Mucosa of rectum (tissue), 2 donors: ENCODE data around the gene CHRD.

Source experiments
- H3K27ac ChIP-seq, 2 donors: one replicate each; pipeline ENCODE4 v1.7.0; 2013; ENCODE audit warnings: inconsistent platforms in 2 of 2, low read depth in 2 of 2, low read length in 2 of 2
- H3K27me3 ChIP-seq, 2 donors: one replicate each; pipeline ENCODE4 v1.7.0; 2013; ENCODE audit warnings: low read length in 2 of 2; ENCODE audit not compliant: control insufficient read depth in 2 of 2, insufficient read depth in 2 of 2
- H3K36me3 ChIP-seq, 2 donors: one replicate each; pipeline ENCODE4 v1.7.0; 2013; ENCODE audit warnings: low read length in 2 of 2; ENCODE audit not compliant: control insufficient read depth in 2 of 2, insufficient read depth in 2 of 2
- H3K4me1 ChIP-seq, 2 donors: one replicate each; pipeline ENCODE4 v1.7.0; 2013; ENCODE audit warnings: low read length in 2 of 2, mild to moderate bottlenecking in 1 of 2; ENCODE audit not compliant: control insufficient read depth in 2 of 2, insufficient read depth in 2 of 2
- H3K4me3 ChIP-seq, 2 donors: one replicate each; pipeline ENCODE4 v1.7.0; 2013; ENCODE audit warnings: low read length in 2 of 2
- H3K9ac ChIP-seq, 2 donors: one replicate each; pipeline ENCODE4 v1.7.0; 2013; ENCODE audit warnings: low read length in 2 of 2, low read depth in 1 of 2, mild to moderate bottlenecking in 1 of 2
- H3K9me3 ChIP-seq, 2 donors: one replicate each; pipeline ENCODE4 v1.7.0; 2013; ENCODE audit warnings: low read length in 2 of 2; ENCODE audit not compliant: control insufficient read depth in 2 of 2
- donor health status: healthy.
- donor health status: Normal muscosa, but diverticular disease.

Gene CHRD

DNA sequence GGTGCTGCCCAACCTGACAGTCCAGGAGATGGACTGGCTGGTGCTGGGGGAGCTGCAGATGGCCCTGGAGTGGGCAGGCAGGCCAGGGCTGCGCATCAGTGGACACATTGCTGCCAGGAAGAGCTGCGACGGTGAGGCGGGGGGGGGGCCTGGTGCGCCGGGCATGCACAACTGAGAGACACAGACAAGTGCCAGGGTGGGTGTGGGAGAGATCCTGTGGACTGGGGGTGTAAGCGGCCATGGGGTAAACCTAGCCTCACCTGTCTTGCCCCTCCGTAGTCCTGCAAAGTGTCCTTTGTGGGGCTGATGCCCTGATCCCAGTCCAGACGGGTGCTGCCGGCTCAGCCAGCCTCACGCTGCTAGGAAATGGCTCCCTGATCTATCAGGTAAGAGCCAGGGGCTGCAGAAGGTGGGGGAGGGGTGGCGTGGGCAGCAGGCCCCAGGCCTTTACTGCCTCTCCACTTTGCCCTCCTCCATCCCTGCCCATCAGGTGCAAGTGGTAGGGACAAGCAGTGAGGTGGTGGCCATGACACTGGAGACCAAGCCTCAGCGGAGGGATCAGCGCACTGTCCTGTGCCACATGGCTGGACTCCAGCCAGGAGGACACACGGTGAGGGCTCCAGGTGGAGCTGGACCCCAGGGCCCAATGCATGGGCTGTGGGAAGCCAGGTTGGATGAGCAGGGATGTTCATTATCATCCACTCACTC, 3.3 kb downstream of the CHRD start:
- no peaks in the 10 kb centered on the region for H3K9me3 ChIP-seq
- H3K27me3 ChIP-seq, result peaks cover 29 to 40% of the 10 kb centered on the region in 2 donors
- H3K36me3 ChIP-seq, result no peaks in the 10 kb centered on the region
- no peak overlapping the region for H3K9ac ChIP-seq
- H3K4me3 ChIP-seq, result no peak overlapping the region
- H3K4me1 ChIP-seq, result peaks cover 8 to 10% of the 10 kb centered on the region in 2 donors
- H3K27ac ChIP-seq, result no peak overlapping the region

DNA sequence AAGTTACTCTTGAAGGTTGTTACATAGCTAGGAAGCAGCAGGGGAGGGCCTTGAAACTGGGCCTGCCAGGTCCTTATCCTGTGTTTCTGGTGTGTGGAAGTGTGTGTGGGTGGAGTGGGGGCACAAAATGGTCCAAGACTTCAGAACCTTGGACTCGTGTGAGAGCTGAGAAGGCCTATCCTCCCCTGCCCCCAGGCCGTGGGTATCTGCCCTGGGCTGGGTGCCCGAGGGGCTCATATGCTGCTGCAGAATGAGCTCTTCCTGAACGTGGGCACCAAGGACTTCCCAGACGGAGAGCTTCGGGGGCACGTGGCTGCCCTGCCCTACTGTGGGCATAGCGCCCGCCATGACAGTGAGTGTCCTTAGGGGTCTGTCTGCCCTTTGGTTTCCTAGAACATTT, 4.5 kb downstream of the CHRD start:
- no peak overlapping the region for H3K27ac ChIP-seq

DNA sequence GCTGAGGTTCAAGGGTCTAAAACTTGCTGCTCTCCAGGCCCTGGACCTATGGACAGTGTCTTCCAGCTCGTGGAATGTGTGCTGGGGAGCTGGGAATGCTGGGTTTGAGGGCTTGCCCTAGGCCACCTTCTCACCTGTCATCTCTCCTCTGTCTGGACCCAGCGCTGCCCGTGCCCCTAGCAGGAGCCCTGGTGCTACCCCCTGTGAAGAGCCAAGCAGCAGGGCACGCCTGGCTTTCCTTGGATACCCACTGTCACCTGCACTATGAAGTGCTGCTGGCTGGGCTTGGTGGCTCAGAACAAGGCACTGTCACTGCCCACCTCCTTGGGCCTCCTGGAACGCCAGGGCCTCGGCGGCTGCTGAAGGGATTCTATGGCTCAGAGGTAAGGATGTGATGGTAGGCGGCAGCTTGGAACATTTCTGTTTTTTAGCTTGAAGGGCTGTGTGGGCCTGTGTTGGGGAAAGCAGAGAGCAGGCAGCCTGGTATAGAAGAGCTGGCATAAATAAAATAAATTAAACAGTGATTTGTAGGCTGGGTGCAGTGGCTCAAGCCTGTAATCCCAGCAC, 5.1 kb downstream of the CHRD start:
- Histone ChIP-seq H3K9ac (no peak overlapping the region), H3K27ac (no peak overlapping the region), H3K27me3 (peaks cover 16 to 25% of the 10 kb centered on the region in 2 donors), H3K36me3 (no peaks in the 10 kb centered on the region), H3K9me3 (no peaks in the 10 kb centered on the region), H3K4me1 (peaks cover 8 to 10% of the 10 kb centered on the region in 2 donors), H3K4me3 (no peak overlapping the region)

More for the DNA sequence above, 4.5 kb downstream of the CHRD start:
- H3K36me3 ChIP-seq, result no peaks in the 10 kb centered on the region
- H3K27me3 ChIP-seq, result peaks cover 18 to 28% of the 10 kb centered on the region in 2 donors
- peaks cover 8 to 10% of the 10 kb centered on the region in 2 donors for H3K4me1 ChIP-seq
- no peak overlapping the region for H3K9ac ChIP-seq
- no peak overlapping the region for H3K4me3 ChIP-seq
- H3K9me3 ChIP-seq, result no peaks in the 10 kb centered on the region

GRCh38 chr3:184386047-184386806, 6.4 kb downstream of the CHRD start:
- peaks cover 0 to 4% of the 10 kb centered on the region in 2 donors for H3K4me1 ChIP-seq
- H3K27ac ChIP-seq, result no peak overlapping the region
- peaks cover 9 to 20% of the 10 kb centered on the region in 2 donors for H3K27me3 ChIP-seq
- no peaks in the 10 kb centered on the region for H3K9me3 ChIP-seq
- no peak overlapping the region for H3K4me3 ChIP-seq
- H3K9ac ChIP-seq, result no peak overlapping the region
- H3K36me3 ChIP-seq, result no peaks in the 10 kb centered on the region

DNA sequence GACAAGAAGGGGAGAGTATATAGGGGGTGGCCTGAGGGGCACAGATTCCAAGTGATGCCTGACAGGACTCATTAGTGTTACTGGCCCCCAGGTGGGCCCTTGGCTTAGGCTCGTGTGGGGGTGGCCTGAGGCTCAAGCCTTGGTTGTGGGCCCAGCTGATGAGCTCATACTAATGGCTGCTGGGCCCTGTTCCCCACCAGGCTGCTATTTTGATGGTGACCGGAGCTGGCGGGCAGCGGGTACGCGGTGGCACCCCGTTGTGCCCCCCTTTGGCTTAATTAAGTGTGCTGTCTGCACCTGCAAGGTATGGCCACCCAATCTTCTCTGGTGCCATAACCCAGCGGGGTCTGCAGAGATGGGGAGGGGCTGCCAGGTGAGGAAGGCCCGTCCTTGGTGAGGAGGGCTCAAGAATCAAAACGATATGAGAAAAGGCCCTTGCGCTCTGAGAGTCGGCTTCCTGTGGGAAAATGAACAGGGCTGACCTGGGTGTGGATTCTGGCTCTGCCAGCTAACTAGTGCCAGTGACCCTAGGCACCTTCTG, 7.4 kb downstream of the CHRD start:
- Histone ChIP-seq H3K9ac (no peak overlapping the region), H3K27me3 (peaks cover 7 to 10% of the 10 kb centered on the region in 2 donors), H3K4me3 (no peak overlapping the region), H3K27ac (no peak overlapping the region), H3K36me3 (no peaks in the 10 kb centered on the region), H3K4me1 (no peaks in the 10 kb centered on the region), H3K9me3 (no peaks in the 10 kb centered on the region)

DNA sequence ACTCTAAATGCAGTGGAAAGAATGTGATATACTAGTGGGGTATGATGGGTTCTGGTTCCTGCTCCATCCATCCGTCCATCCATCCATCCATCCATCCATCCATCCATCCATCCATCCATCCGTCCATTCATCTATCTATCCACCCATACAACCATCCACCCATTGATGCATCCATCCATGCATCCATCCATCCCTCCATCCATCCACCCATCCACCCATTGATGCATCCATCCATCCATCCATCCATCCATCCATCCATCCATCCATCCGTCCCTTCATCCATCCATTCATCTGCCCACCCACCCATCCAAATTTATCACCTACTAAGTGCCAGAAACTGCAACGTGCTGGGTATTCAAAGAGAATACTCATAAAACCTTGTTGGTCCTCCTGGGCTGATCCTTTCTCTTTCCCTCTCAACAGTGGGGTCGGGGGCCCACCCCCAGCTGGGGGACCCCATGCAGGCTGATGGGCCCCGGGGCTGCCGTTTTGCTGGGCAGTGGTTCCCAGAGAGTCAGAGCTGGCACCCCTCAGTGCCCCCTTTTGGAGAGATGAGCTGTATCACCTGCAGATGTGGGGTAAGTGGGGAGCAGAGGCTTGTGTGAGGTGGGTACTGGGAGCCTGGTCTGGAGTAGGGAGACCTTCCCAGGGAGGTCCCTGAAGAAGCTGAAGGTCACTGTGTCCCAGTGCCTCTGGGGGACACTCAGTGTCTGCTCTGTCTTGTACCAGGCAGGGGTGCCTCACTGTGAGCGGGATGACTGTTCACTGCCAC, 8.5 kb downstream of the CHRD start:
- Histone ChIP-seq H3K4me3 (no peak overlapping the region), H3K27me3 (peaks cover 3 to 7% of the 10 kb centered on the region in 2 donors), H3K36me3 (no peaks in the 10 kb centered on the region), H3K9ac (no peak overlapping the region), H3K9me3 (no peaks in the 10 kb centered on the region), H3K27ac (no peak overlapping the region), H3K4me1 (no peaks in the 10 kb centered on the region)

DNA sequence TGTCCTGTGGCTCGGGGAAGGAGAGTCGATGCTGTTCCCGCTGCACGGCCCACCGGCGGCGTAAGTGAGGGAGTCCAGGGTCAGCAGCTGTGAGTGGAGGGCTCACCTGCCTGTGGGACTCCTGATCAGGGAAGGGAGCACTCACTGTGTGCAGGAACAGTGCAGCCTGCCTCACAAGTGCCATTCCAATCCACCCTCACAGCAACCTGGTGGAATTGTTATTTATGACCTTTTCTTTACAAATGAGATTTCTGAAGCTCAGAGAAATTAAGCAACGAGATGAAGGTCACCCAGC, 9.0 kb downstream of the CHRD start:
- peaks cover 2 to 6% of the 10 kb centered on the region in 2 donors for H3K27me3 ChIP-seq
- no peak overlapping the region for H3K9ac ChIP-seq
- H3K4me1 ChIP-seq, result no peaks in the 10 kb centered on the region
- no peak overlapping the region for H3K4me3 ChIP-seq
- no peaks in the 10 kb centered on the region for H3K36me3 ChIP-seq
- H3K27ac ChIP-seq, result no peak overlapping the region
- H3K9me3 ChIP-seq, result no peaks in the 10 kb centered on the region

GRCh38 chr3:184389384-184389783, 9.5 kb downstream of the CHRD start:
- Histone ChIP-seq H3K4me1 (no peaks in the 10 kb centered on the region), H3K4me3 (no peak overlapping the region), H3K27me3 (peaks cover 2 to 3% of the 10 kb centered on the region in 2 donors), H3K9me3 (no peaks in the 10 kb centered on the region), H3K36me3 (no peaks in the 10 kb centered on the region), H3K27ac (no peak overlapping the region), H3K9ac (no peak overlapping the region)

DNA sequence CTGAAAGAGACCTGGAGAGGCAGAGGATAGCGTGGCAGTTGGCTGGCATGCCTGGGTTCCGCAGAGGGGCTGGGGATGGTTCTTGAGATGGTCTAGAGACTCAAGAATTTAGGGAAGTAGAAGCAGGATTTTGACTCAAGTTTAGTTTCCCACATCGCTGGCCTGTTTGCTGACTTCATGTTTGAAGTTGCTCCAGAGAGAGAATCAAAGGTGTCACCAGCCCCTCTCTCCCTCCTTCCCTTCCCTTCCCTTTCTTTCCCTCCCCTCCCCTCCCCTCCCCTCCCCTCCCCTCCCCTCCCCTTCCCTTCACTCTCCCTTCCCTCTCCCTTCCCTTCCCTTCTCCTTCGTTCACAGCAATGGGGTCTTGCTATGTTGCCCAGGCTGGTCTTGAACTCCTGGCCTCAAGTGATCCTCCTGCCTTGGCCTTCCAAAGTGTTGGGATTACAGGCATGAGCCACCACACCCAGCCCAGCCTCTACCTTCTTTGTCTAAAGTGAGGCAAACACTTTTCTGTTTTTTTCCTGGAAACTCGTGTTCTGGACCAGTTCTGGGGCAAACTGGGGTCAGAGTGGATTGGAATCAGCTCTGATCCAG, 10.2 kb downstream of the CHRD start:
- Histone ChIP-seq H3K9ac (no peak overlapping the region), H3K9me3 (no peaks in the 10 kb centered on the region), H3K27ac (no peak overlapping the region), H3K4me3 (no peak overlapping the region), H3K36me3 (no peaks in the 10 kb centered on the region), H3K4me1 (no peaks in the 10 kb centered on the region), H3K27me3 (peaks cover 2 to 3% of the 10 kb centered on the region in 2 donors)
